Peyer's patch (tissue), 4 donors: ENCODE measurements around the gene MSS51.

ENCODE experiments used
- CTCF ChIP-seq, 6 experiments: fragments of 450-650 bp in 4 of 6; fragments of 200-600 bp in 2 of 6; sonication (generic) in 1 of 6; IDR thresholded peaks; one replicate each; pipeline ENCODE4 v1.5.1; 2017 to 2019; ENCODE audit warnings: antibody characterized with exemption in 6 of 6, mild to moderate bottlenecking in 3 of 6, moderate library complexity in 1 of 6
- POLR2A ChIP-seq, 2 donors: fragments of 450-650 bp; IDR thresholded peaks; one replicate each; pipeline ENCODE4 v1.5.1; 2017; ENCODE audit warnings: antibody characterized with exemption in 2 of 2, mild to moderate bottlenecking in 2 of 2, moderate library complexity in 2 of 2

GRCh38 chr10:73406846-73407245 lies 26.5 kb downstream of the MSS51 start:
- TF ChIP-seq CTCF (IDR thresholded peaks at IDR 0.05) (no peak), POLR2A (IDR thresholded peaks at IDR 0.05) (no peak)
